H1 (cell line): ENCODE data around the gene IGFALS. TPM values are rescaled to one million over a fixed set of nuclear protein-coding genes. Genes with fewer than 3 reads are reported as not detected.

Source experiments
- CTCF ChIA-PET: fragments of 300-600 bp; sonication (Branson Sonifier 250); formaldehyde crosslinking; loops from one replicate; lab custom pipeline; 2021; ENCODE audit not compliant: partially characterized antibody; lab: Charles Lee
- POLR2A ChIA-PET: fragments of 300-600 bp; sonication (Branson Sonifier 250); formaldehyde crosslinking; loops from one replicate; lab custom pipeline; 2021; ENCODE audit warnings: inconsistent platforms; ENCODE audit not compliant: partially characterized antibody; lab: Charles Lee
- DNase-seq, 2 experiments: peaks; one replicate each; pipeline versions ENCODE4 v3.0.0 to v3.0.0-alpha.2; 2010 to 2022; ENCODE audit warnings: low spot score in 2 of 2, low read depth in 1 of 2, mixed read lengths in 1 of 2
- FAIRE-seq: peaks from 2 replicates; lab custom pipeline; 2011; peaks lifted over from hg19 to GRCh38; lab: Jason Lieb, UNC
- H2AFZ ChIP-seq: 2 replicates; pipeline ENCODE4 v1.8.1; 2012; ENCODE audit warnings: low read length, inconsistent platforms
- H2AK5ac ChIP-seq: 2 replicates; pipeline ENCODE4 v1.6.1; 2013; ENCODE audit warnings: low read depth, low read length
- H2BK120ac ChIP-seq: replicated peaks from 2 replicates; pipeline ENCODE3; 2013; ENCODE audit warnings: low read depth, low read length, inconsistent platforms
- H2BK12ac ChIP-seq: 2 replicates; pipeline ENCODE4 v1.6.1; 2013; ENCODE audit warnings: low read depth, low read length
- H2BK15ac ChIP-seq: 2 replicates; pipeline ENCODE4 v1.6.1; 2013; ENCODE audit warnings: low read length
- H2BK20ac ChIP-seq: 2 replicates; pipeline ENCODE4 v1.6.1; 2013; ENCODE audit warnings: low read length
- H2BK5ac ChIP-seq: 2 replicates; pipeline ENCODE4 v1.6.1; 2013; ENCODE audit warnings: low read depth, low read length
- H3K14ac ChIP-seq: 2 replicates; pipeline ENCODE4 v1.6.1; 2013; ENCODE audit warnings: inconsistent platforms; ENCODE audit not compliant: insufficient read length
- H3K18ac ChIP-seq: 2 replicates; pipeline ENCODE4 v1.6.1; 2013; ENCODE audit warnings: low read length; ENCODE audit errors: extremely low read depth
- H3K23ac ChIP-seq: 2 replicates; pipeline ENCODE4 v1.6.1; 2013; ENCODE audit warnings: inconsistent platforms; ENCODE audit not compliant: insufficient read length
- H3K23me2 ChIP-seq: 2 replicates; pipeline ENCODE4 v1.6.1; 2013; ENCODE audit warnings: low read depth, low read length
- H3K27ac ChIP-seq: 2 replicates; pipeline ENCODE4 v1.6.1; 2011; ENCODE audit warnings: low read depth, low read length, inconsistent platforms
- H3K27me3 ChIP-seq, 4 experiments: replicated peaks in 1 of 4; 1 replicate in 1 of 4; 2 replicates in 3 of 4; pipeline versions ENCODE4 v1.6.1 to v1.8.1; 2011 to 2013; ENCODE audit warnings: low read length in 3 of 4, mild to moderate bottlenecking in 3 of 4, inconsistent platforms in 2 of 4, mixed read lengths in 2 of 4, moderate library complexity in 1 of 4; ENCODE audit not compliant: control insufficient read depth in 3 of 4, insufficient read depth in 3 of 4; ENCODE audit errors: extremely low read depth in 1 of 4
- H3K36me3 ChIP-seq, 4 experiments: 2 replicates each; pipeline versions ENCODE4 v1.6.1 to v1.8.1; 2011 to 2013; ENCODE audit warnings: mild to moderate bottlenecking in 4 of 4, low read length in 3 of 4, moderate library complexity in 2 of 4, control low read depth in 1 of 4, inconsistent platforms in 1 of 4; ENCODE audit not compliant: insufficient read depth in 4 of 4, control insufficient read depth in 2 of 4
- H3K4ac ChIP-seq: replicated peaks from 2 replicates; pipeline ENCODE3; 2013; ENCODE audit warnings: low read length, low read depth, mixed read lengths, inconsistent platforms; ENCODE audit not compliant: insufficient read length
- H3K4me1 ChIP-seq, 4 experiments: replicated peaks in 1 of 4; 1 replicate in 1 of 4; 2 replicates in 3 of 4; pipeline versions ENCODE4 v1.6.1 to v1.8.1; 2011 to 2013; ENCODE audit warnings: low read length in 3 of 4, inconsistent platforms in 2 of 4, mixed read lengths in 1 of 4; ENCODE audit not compliant: insufficient read depth in 4 of 4, control insufficient read depth in 3 of 4
- H3K4me2 ChIP-seq, 2 experiments: 2 replicates each; pipeline versions ENCODE4 v1.6.1 to v1.8.1; 2011 to 2013; ENCODE audit warnings: low read depth in 2 of 2, low read length in 2 of 2, control low read depth in 1 of 2, inconsistent platforms in 1 of 2, mild to moderate bottlenecking in 1 of 2; ENCODE audit not compliant: insufficient read depth in 1 of 2
- H3K4me3 ChIP-seq, 4 experiments: fragments of 200-600, 300-600 bp in 1 of 4; sonication (generic), shearing (Covaris generic), sonication (Bioruptor Twin) in 1 of 4; 2 replicates each; pipeline versions ENCODE4 v1.5.1 to v1.8.1; 2011 to 2016; ENCODE audit warnings: low read length in 4 of 4, low read depth in 3 of 4, control low read depth in 2 of 4, inconsistent platforms in 2 of 4, mild to moderate bottlenecking in 2 of 4, mixed read lengths in 1 of 4, moderate library complexity in 1 of 4; ENCODE audit not compliant: insufficient read depth in 2 of 4; ENCODE audit errors: extremely low read depth in 1 of 4
- H3K56ac ChIP-seq: replicated peaks from 2 replicates; pipeline ENCODE3; 2013; ENCODE audit warnings: low read depth, mild to moderate bottlenecking, mixed read lengths, low read length, inconsistent platforms; ENCODE audit not compliant: insufficient read length
- H3K79me1 ChIP-seq: 2 replicates; pipeline ENCODE4 v1.6.1; 2013; ENCODE audit warnings: low read depth, low read length, control low read depth
- H3K79me2 ChIP-seq, 2 experiments: 2 replicates each; pipeline versions ENCODE4 v1.6.1 to v1.8.1; 2012 to 2013; ENCODE audit warnings: low read length in 2 of 2, mild to moderate bottlenecking in 2 of 2, inconsistent platforms in 1 of 2; ENCODE audit not compliant: insufficient read depth in 2 of 2, control insufficient read depth in 1 of 2
- H3K9ac ChIP-seq, 4 experiments: replicated peaks in 1 of 4; 1 replicate in 1 of 4; 2 replicates in 3 of 4; pipeline versions ENCODE4 v1.6.1 to v1.8.1; 2011 to 2013; ENCODE audit warnings: low read depth in 3 of 4, low read length in 3 of 4, control low read depth in 2 of 4, mild to moderate bottlenecking in 2 of 4, moderate library complexity in 2 of 4, inconsistent platforms in 1 of 4; ENCODE audit errors: extremely low read depth in 1 of 4
- H3K9me3 ChIP-seq, 2 experiments: 2 replicates each; pipeline versions ENCODE4 v1.6.1 to v1.8.1; 2012 to 2013; ENCODE audit warnings: mild to moderate bottlenecking in 2 of 2, moderate library complexity in 2 of 2, control low read depth in 1 of 2, inconsistent platforms in 1 of 2, low read depth in 1 of 2, low read length in 1 of 2, mixed read lengths in 1 of 2; ENCODE audit not compliant: insufficient read depth in 2 of 2
- H4K20me1 ChIP-seq, 2 experiments: replicated peaks in 1 of 2; 2 replicates each; pipeline versions ENCODE3 to v1.8.1; 2011 to 2013; ENCODE audit warnings: inconsistent platforms in 2 of 2, low read length in 2 of 2, mild to moderate bottlenecking in 1 of 2; ENCODE audit not compliant: insufficient read depth in 2 of 2, control insufficient read depth in 1 of 2
- H4K5ac ChIP-seq: 2 replicates; pipeline ENCODE4 v1.6.1; 2013; ENCODE audit warnings: low read length, low read depth, mixed read lengths, inconsistent platforms; ENCODE audit not compliant: insufficient read length
- H4K8ac ChIP-seq: 2 replicates; pipeline ENCODE4 v1.8.0; 2013; ENCODE audit warnings: mild to moderate bottlenecking, moderate library complexity, low read length, inconsistent platforms; ENCODE audit not compliant: insufficient read depth; ENCODE audit errors: extremely low read depth
- H4K91ac ChIP-seq: replicated peaks from 2 replicates; pipeline ENCODE3; 2013; ENCODE audit warnings: low read length, mixed read lengths, inconsistent platforms; ENCODE audit not compliant: insufficient read length
- CREB1 ChIP-seq: IDR thresholded peaks from 2 replicates; pipeline ENCODE4 v1.6.1; 2012; ENCODE audit warnings: inconsistent platforms
- POLR2A ChIP-seq, 2 experiments: IDR thresholded peaks; 1 replicate in 1 of 2; 2 replicates in 1 of 2; pipeline ENCODE4 v1.6.1; 2011; ENCODE audit warnings: low read depth in 2 of 2, low read length in 2 of 2, mild to moderate bottlenecking in 2 of 2; ENCODE audit errors: control extremely low read depth in 1 of 2
- RAD21 ChIP-seq, 2 experiments: IDR thresholded peaks in 1 of 2; conservative IDR thresholded peaks in 1 of 2; 2 replicates each; pipeline ENCODE4 v1.6.1; 2011; ENCODE audit warnings: low read depth in 2 of 2, low read length in 2 of 2, improper control_type of control experiment in 1 of 2, inconsistent platforms in 1 of 2, mild to moderate bottlenecking in 1 of 2, moderate library complexity in 1 of 2
- WGBS, 2 experiments: shearing (Covaris generic) in 1 of 2; methylation state at CpG; one replicate each; pipeline versions ENCODE4 v1.1.6 to v1.1.7; 2013 to 2015; ENCODE audit warnings: low lambda C conversion rate in 2 of 2, mixed read lengths in 2 of 2, inconsistent platforms in 1 of 2, low coverage in 1 of 2, missing lambda C conversion rate in 1 of 2; ENCODE audit not compliant: insufficient replicate concordance in 2 of 2, insufficient coverage in 1 of 2, insufficient read length in 1 of 2; ENCODE audit errors: extremely low coverage in 1 of 2, missing lambda C conversion rate in 1 of 2; 5-methylcytosine and 5-hydroxymethylcytosine counted together
- polyA plus RNA-seq, 7 experiments: library from polyadenylated mRNA; depleted of rRNA in 3 of 7; stranded (reverse) in 5 of 7; unstranded in 2 of 7; fragments of >200 nt in 5 of 7; fragments of 200-250 nt in 2 of 7; gene quantifications; 1 replicate in 5 of 7; 2 replicates in 1 of 7; 4 replicates in 1 of 7; pipeline versions ENCODE4 v1.2.1 to v1.2.3, GENCODE V29; 2011 to 2013; ENCODE audit warnings: missing spikeins in 2 of 7, mixed read lengths in 2 of 7
- total RNA-seq: library from RNA; stranded (reverse); fragmentation: NEBNext Ultra II Directional; extraction: Animal tissue kit (Norgen Biotek cat#: 25700); gene quantifications from 2 replicates; pipeline ENCODE4 v1.2.1, GENCODE V29; 2021

Gene IGFALS
- total and polyA plus RNA-seq, 2 of the 8 experiments (the other 6 are each of a cell fraction or from before 2014, with no cell fraction given), result not detected

GRCh38 chr16:1807626-1808025, 14.1 kb upstream of the IGFALS start:
- H2BK15ac ChIP-seq, result no peak overlapping the region
- H3K36me3 ChIP-seq, result no peaks in the 10 kb centered on the region; a peak in 1 of 8 replicates
- no peak overlapping the region for H3K23ac ChIP-seq
- H3K79me2 ChIP-seq, result no peaks in the 10 kb centered on the region
- FAIRE-seq, result no peak
- no peak overlapping the region for H4K5ac ChIP-seq
- H3K27me3 ChIP-seq, result no peaks in the 10 kb centered on the region
- no peak overlapping the region for H2BK12ac ChIP-seq
- H3K18ac ChIP-seq, result no peak overlapping the region
- H4K8ac ChIP-seq, result no peak overlapping the region
- no peak overlapping the region for H3K56ac ChIP-seq
- no peak overlapping the region for H3K4me3 ChIP-seq
- no peak overlapping the region for H2AFZ ChIP-seq
- H4K91ac ChIP-seq, result no peak overlapping the region
- no peak overlapping the region for H3K4me2 ChIP-seq
- H2BK20ac ChIP-seq, result no peak overlapping the region
- ChIA-PET CTCF (interaction anchor here (0.7 kb wide), 2 partner anchors 106 to 261 kb away, joined by 3 read pairs; no protein-coding TSS in a partner anchor), POLR2A (no interaction called here)
- no peak overlapping the region for H3K27ac ChIP-seq
- 89% methylated on average over 10 of the region's 10 CpGs; no CpG with 5 or more reads in 1 of the 2 experiments for WGBS, 2 experiments
- peaks cover 3 to 6% of the 10 kb centered on the region in 2 experiments; a peak in 1 of 4 replicates for H3K9me3 ChIP-seq
- no peak overlapping the region for H3K9ac ChIP-seq
- no peaks in the 10 kb centered on the region for H3K79me1 ChIP-seq
- H3K14ac ChIP-seq, result no peak overlapping the region
- H3K23me2 ChIP-seq, result no peaks in the 10 kb centered on the region
- no peak overlapping the region for H2BK120ac ChIP-seq
- TF ChIP-seq RAD21 (IDR thresholded peaks at IDR 0.05 in 1 of 2, conservative IDR thresholded peaks at IDR 0.05 in 1 of 2; ENCODE audit: low read depth in 2 of 2, low read length in 2 of 2) (no peak), CREB1 (no peak), POLR2A (IDR thresholded peaks at IDR 0.05; ENCODE audit: control extremely low read depth in 1 of 2, low read depth in 2 of 2, low read length in 2 of 2) (no peak)
- H4K20me1 ChIP-seq, result no peaks in the 10 kb centered on the region
- DNase-seq, result no peak
- no peaks in the 10 kb centered on the region; a peak in 2 of 7 replicates for H3K4me1 ChIP-seq
- H2BK5ac ChIP-seq, result no peak overlapping the region
- H3K4ac ChIP-seq, result no peak overlapping the region
- no peak overlapping the region for H2AK5ac ChIP-seq
